Epidermal melanocyte (primary cell): ENCODE results near the gene ESR1.
"Not testable (repeated sequence)": the region's sequence is repeated elsewhere in the genome, so short reads cannot be mapped to it uniquely, and the experiment has no call there.

Source experiments
- DNase-seq: peaks from one replicate; pipeline ENCODE4 v3.0.0; 2011; ENCODE audit warnings: low spot score; ENCODE audit not compliant: insufficient read length

The ESR1 gene

GRCh38 chr6:151975795-151976194 is 168.3 kb downstream of the ESR1 start:
- DNase-seq = no peak

GRCh38 chr6:151988199-151988598 is 180.7 kb downstream of the ESR1 start:
- DNase-seq = not testable (repeated sequence)

- DNase-seq = no peak
Observed at GRCh38 chr6:151992091-151992490, 184.6 kb downstream of the ESR1 start.

- no peak for DNase-seq
Observed at GRCh38 chr6:151993364-151993763, 185.9 kb downstream of the ESR1 start.

GRCh38 chr6:151998784-151999183 is 191.3 kb downstream of the ESR1 start:
- DNase-seq = no peak

- no peak for DNase-seq
Observed at GRCh38 chr6:151999194-151999593, 191.7 kb downstream of the ESR1 start.

- no peak for DNase-seq
Observed at GRCh38 chr6:152001408-152001807, 193.9 kb downstream of the ESR1 start.

DNA sequence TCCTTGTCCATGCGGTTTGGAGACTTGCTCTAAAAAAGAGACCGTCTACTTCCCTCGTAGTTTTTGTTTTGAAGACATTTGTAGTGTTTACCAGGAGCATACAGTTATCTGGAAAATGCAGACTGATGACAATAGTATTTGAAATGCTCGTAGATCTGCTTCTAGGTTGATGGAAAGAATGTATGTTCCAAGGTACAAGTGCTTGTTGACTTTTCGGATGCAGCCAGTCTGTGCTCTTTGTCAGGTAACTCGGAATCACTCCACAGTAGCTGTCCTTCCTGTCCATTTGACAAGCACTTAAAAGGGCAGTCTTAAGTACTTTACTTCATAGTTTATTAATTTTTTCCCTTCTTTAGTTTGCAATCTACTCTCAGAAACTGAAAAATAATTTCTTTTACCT is 194.8 kb downstream of the ESR1 start:
- DNase-seq = no peak

DNA sequence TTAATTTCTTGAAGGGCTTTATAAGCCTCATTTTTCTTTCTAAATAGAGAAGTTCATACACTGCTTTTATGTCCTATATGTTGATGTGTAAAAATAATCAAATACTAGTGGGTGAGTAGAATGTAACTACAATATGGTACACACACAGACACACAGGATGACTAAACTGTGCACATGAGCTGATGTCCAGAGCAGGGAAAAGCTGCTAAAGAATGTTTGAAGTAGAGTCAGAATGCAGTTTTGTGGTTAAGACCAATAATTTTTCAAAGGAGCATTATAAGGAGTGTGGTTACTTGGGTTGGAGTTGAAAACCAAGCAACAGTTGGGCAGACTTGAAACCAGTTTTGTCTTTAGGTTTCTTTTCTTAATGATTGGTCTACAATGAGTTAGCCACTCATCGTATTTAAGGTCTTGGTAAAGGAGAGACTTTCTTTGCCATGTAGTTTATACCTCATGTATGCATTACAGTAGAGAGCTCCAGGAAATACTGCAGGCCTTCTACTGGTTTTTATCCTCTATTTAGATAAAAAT is 196.6 kb downstream of the ESR1 start:
- DNase-seq = no peak

GRCh38 chr6:152004896-152005295 is 197.4 kb downstream of the ESR1 start:
- peak; percentile 25 for DNase-seq

GRCh38 chr6:152008779-152009178 is 201.3 kb downstream of the ESR1 start:
- DNase-seq = no peak

- DNase-seq = no peak
Observed at GRCh38 chr6:152012227-152012626, 204.7 kb downstream of the ESR1 start.

DNA sequence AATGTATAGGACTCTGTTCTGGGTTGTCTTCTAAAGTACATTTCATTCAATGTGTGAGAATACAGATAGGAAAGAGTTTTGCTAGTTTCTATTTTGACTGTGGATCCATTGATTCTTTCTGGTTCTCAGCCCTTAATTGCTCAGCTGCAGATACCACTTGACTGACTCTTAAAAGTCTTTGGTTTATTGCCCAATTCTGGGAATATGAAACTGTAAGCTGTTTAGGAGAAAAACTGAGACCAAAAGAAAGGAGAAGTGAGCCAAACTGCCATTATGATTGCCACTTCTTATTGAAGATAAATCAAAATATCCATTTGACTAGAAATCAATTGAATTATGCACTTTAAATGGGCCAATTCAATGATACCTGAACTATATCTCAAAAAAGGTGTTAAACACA is 211.4 kb downstream of the ESR1 start:
- no peak for DNase-seq

GRCh38 chr6:152022303-152022702 is 214.8 kb downstream of the ESR1 start:
- DNase-seq = no peak

DNA sequence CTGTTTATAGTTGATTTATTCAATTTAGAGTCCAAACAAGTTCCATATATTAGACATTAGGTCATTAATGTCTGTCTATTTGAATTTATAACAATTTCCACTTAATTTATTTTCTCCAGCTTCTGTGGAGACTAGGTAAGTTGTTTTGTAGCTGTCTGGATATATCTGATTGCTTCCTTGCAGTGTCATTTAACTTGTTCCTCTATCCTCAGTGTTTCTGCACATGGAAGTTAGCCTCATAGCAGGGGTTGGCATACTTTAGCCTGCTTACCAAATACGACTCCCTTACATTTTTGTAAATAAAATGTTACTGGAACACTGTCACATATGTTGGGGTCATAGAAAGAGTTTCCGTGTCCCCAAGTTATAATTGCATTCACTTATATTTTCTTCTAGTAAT is 216.1 kb downstream of the ESR1 start:
- DNase-seq = no peak

DNA sequence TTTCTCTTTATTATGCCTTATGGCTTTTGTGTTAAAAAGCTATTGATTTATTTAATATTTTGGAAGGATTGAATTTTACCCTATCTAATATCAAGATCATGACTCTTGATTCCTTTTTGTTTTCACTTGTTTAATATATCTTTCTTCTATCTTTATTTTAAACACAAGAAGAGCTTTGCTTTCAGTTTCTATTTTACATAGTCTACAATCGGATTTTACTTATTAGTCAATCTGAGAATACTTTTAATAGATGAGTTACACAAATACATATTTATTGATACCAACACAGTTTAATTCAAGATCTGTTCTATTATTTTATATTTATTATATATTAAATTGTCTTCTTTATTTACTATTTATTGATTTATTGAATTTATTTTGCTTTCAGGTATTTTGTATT is 218.8 kb downstream of the ESR1 start:
- DNase-seq = no peak

- not testable (repeated sequence) for DNase-seq
Observed at GRCh38 chr6:152026744-152027143, 219.3 kb downstream of the ESR1 start.

- DNase-seq = not testable (repeated sequence)
Observed at GRCh38 chr6:152033765-152034164, 226.3 kb downstream of the ESR1 start.

- DNase-seq = no peak
Observed at GRCh38 chr6:152034631-152035030, 227.1 kb downstream of the ESR1 start.

DNA sequence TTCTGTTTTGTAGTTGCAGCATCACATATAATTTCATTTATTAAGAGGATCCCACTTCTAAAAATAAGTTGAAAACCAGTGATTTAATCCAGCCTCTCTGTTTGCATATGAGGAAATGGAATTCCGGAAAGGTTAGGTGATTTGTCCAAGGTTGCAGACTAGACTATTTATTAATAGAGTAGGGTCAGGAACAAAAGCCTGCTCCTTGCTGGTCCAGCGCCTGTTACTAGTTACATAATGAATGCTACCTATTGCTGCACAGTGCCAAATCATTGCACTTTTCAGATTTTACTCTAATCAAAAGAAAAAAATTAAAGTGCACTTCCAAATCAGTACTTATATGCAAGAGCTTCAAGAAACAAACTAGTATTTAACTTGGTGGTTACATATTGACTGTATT is 238.6 kb downstream of the ESR1 start:
- DNase-seq = no peak

DNA sequence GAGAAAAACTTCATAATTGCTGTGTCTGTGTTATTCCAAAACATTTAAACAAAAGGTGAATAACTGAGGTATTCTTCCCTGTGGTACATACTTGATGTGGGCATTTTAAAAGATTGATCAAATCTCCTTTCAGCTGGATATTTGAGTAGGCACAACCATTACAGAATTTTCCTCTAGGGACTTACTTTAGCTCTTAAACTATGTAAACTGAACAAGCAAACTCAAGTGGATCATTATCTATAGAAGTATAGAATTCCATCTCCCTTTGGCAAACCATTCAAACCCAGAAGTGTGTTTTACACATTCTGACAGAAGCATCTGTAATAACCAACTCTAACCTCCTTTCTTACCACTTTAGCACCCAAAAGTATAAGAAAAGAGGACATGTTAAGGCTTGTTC is 241.4 kb downstream of the ESR1 start:
- DNase-seq = no peak

DNA sequence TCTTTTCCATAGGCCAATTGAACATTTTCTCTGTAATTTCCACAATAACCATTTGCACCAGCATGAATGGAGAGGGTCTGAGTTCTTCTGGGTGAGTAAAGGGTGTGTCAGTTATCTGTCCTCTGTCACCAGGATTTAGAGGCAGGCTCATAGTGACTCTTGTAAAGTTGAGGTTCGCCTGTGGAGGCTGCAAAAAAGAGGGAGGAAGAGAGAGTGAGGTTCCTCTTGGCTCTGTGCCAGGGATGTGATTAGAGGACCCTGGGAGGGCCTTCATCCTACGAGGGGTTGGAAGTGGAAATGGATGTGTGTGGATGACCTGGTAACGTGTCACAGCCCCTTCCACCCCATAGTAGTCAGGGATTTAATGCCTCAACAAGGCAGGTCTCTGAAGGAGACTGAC is 242.0 kb downstream of the ESR1 start:
- no peak for DNase-seq

- no peak for DNase-seq
Observed at GRCh38 chr6:152050451-152051195, 243.1 kb downstream of the ESR1 start.
